ENCODE measurements around the gene ACOX1.

DNA sequence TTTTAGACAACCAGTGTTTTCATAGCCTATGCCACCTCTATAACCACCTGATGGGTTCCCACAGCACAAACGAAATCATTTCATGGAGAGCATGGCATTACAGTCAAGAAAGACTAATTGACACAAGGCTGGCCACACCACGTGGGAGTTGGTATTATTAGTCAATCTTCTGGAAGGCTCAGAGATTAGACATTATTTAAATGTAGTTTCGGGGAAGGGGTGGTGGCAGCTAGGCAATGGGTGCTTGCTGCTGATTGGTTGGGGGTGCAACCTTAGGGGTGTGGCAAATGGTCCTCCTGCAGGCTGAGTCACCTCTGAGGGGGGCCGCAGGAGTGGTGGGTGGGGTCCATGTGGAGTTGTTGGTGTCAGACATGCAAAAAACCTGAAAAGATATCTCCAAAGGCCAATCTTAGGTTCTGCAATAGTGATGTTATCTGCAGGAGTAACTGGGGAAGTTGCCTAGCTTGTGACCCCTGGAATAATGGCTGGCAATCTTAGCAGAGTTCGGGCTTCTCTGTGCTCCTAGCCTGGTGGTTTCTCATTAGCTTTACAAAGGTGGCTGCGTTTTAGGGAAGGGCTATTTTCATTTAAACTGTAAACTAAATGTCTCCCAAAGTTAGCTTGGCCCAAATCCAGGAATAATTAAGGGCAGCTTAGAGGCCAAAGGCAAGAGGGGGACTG lies 4.7 kb upstream of the ACOX1 start:
- TF ChIP-seq, protein P1, sequence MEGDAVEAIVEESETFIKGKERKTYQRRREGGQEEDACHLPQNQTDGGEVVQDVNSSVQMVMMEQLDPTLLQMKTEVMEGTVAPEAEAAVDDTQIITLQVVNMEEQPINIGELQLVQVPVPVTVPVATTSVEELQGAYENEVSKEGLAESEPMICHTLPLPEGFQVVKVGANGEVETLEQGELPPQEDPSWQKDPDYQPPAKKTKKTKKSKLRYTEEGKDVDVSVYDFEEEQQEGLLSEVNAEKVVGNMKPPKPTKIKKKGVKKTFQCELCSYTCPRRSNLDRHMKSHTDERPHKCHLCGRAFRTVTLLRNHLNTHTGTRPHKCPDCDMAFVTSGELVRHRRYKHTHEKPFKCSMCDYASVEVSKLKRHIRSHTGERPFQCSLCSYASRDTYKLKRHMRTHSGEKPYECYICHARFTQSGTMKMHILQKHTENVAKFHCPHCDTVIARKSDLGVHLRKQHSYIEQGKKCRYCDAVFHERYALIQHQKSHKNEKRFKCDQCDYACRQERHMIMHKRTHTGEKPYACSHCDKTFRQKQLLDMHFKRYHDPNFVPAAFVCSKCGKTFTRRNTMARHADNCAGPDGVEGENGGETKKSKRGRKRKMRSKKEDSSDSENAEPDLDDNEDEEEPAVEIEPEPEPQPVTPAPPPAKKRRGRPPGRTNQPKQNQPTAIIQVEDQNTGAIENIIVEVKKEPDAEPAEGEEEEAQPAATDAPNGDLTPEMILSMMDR (IDR thresholded peaks at IDR 0.05; ENCODE audit: poor library complexity), result no peak
- TF ChIP-seq EZH2phosphoT487 (IDR thresholded peaks at IDR 0.05; ENCODE audit: low read depth, severe bottlenecking, unreplicated experiment) (no peak), EZH2 (IDR thresholded peaks at IDR 0.05; ENCODE audit: borderline replicate concordance) (no peak)

Measured in hepatocyte (in vitro differentiated cells).